Natural killer cell (primary cell): Measurements from ENCODE around the gene PLEKHA7. TPM values are rescaled to one million over a fixed set of nuclear protein-coding genes. Genes with fewer than 3 reads are reported as not detected.

ENCODE experiments used
- ATAC-seq, 3 donors: fragments of 150-1000 bp in 2 of 3; fragments of 200-7000 bp in 1 of 3; cut with Tn5 transposase; 1 replicate in 1 of 3; 2 replicates in 2 of 3; pipeline ENCODE4 v1.10.0; 2021; ENCODE audit warnings: mild to moderate bottlenecking in 2 of 3, moderate library complexity in 2 of 3
- DNase-seq, 2 donors: peaks; one replicate each; pipeline versions ENCODE4 v3.0.0 to v3.0.0-alpha.2; 2013 to 2021; ENCODE audit warnings: mixed read lengths in 1 of 2
- H3K27ac ChIP-seq: one replicate; pipeline ENCODE4 v1.5.1; 2013; ENCODE audit warnings: mild to moderate bottlenecking, low read length
- H3K27me3 ChIP-seq: one replicate; pipeline ENCODE4 v1.6.1; 2013; ENCODE audit warnings: low read length; ENCODE audit not compliant: control insufficient read depth, insufficient read depth
- H3K36me3 ChIP-seq: one replicate; pipeline ENCODE4 v1.6.1; 2013; ENCODE audit warnings: low read length; ENCODE audit not compliant: control insufficient read depth, insufficient read depth
- H3K4me1 ChIP-seq: one replicate; pipeline ENCODE4 v1.6.1; 2013; ENCODE audit warnings: low read length; ENCODE audit not compliant: control insufficient read depth, insufficient read depth
- H3K4me3 ChIP-seq: one replicate; pipeline ENCODE4 v1.5.1; 2013; ENCODE audit warnings: low read length
- H3K9me3 ChIP-seq: one replicate; pipeline ENCODE4 v1.6.1; 2013; ENCODE audit warnings: low read length; ENCODE audit not compliant: control insufficient read depth, insufficient read depth
- H3K27ac Mint-ChIP-seq, 2 donors: one replicate each; pipeline ENCODE4 v1.8.0; 2022; ENCODE audit warnings: mild to moderate bottlenecking in 2 of 2, mixed read lengths in 2 of 2, moderate library complexity in 1 of 2
- H3K27me3 Mint-ChIP-seq, 2 donors: one replicate each; pipeline ENCODE4 v1.8.0; 2022; ENCODE audit warnings: low read depth in 2 of 2, mixed read lengths in 2 of 2
- H3K36me3 Mint-ChIP-seq: one replicate; pipeline ENCODE4 v1.8.0; 2022; ENCODE audit warnings: mixed read lengths
- H3K4me1 Mint-ChIP-seq, 2 donors: one replicate each; pipeline ENCODE4 v1.8.0; 2022; ENCODE audit warnings: mixed read lengths in 2 of 2
- H3K4me3 Mint-ChIP-seq: one replicate; pipeline ENCODE4 v1.8.0; 2022; ENCODE audit warnings: mild to moderate bottlenecking, moderate library complexity, mixed read lengths
- H3K9me3 Mint-ChIP-seq, 2 donors: one replicate each; pipeline ENCODE4 v1.8.0; 2022; ENCODE audit warnings: mixed read lengths in 2 of 2
- CTCF ChIP-seq: fragments of 200-600 bp; IDR thresholded peaks from one replicate; pipeline ENCODE4 v1.8.0; 2022; ENCODE audit warnings: antibody characterized with exemption
- WGBS: methylation state at CpG from one replicate; pipeline ENCODE4 v1.1.7; 2013; ENCODE audit warnings: missing lambda C conversion rate; ENCODE audit not compliant: insufficient coverage; 5-methylcytosine and 5-hydroxymethylcytosine counted together
- intact Hi-C: fragments of 100-400 bp; cut with micrococcal nuclease; formaldehyde crosslinking; loops from one replicate; pipeline ENCODE4 v1.14.2; 2022
- total RNA-seq, 4 donors: library from RNA; stranded (reverse); fragments of 120-200 nt in 1 of 4; gene quantifications; one replicate each; pipeline versions ENCODE4 v1.2.3 to v1.2.4, GENCODE V29; 2013 to 2022

The PLEKHA7 gene
- total RNA-seq, 3 donors from 2014 or later (not counting 1 experiment from before 2014, with no cell fraction given): 1.00 to 2.5 (median 1.3) TPM

GRCh38 chr11:16893456-16894066, 120.7 kb downstream of the PLEKHA7 start:
- H3K4me1 Mint-ChIP-seq: no peaks in the 10 kb centered on the region
- DNase-seq: no peak
- no peak for ATAC-seq
- H3K27ac ChIP-seq: no peak overlapping the region
- H3K27me3 Mint-ChIP-seq: peaks cover 0 to 9% of the 10 kb centered on the region in 2 donors
- H3K4me1 ChIP-seq: no peaks in the 10 kb centered on the region
- H3K9me3 ChIP-seq: no peaks in the 10 kb centered on the region
- no peaks in the 10 kb centered on the region for H3K27me3 ChIP-seq
- intact Hi-C loops: no loop called here
- no peaks in the 10 kb centered on the region for H3K36me3 ChIP-seq
- no peak overlapping the region for H3K4me3 Mint-ChIP-seq
- 94% methylated on average over 4 of the region's 4 CpGs for WGBS
- H3K27ac Mint-ChIP-seq: no peak overlapping the region
- peaks cover 10% of the 10 kb centered on the region for H3K36me3 Mint-ChIP-seq
- no peak overlapping the region for H3K4me3 ChIP-seq
- TF ChIP-seq CTCF: no peak
- peaks cover 2 to 7% of the 10 kb centered on the region in 2 donors for H3K9me3 Mint-ChIP-seq

GRCh38 chr11:16891964-16892363, 122.2 kb downstream of the PLEKHA7 start:
- Mint-ChIP-seq H3K36me3 (peaks cover 10% of the 10 kb centered on the region), H3K9me3 (peaks cover 2 to 7% of the 10 kb centered on the region in 2 donors), H3K4me3 (no peak overlapping the region), H3K27me3 (peaks cover under 1 to 7% of the 10 kb centered on the region in 2 donors), H3K27ac (no peak overlapping the region), H3K4me1 (no peaks in the 10 kb centered on the region)
- H3K4me1 ChIP-seq: no peaks in the 10 kb centered on the region
- H3K36me3 ChIP-seq: no peaks in the 10 kb centered on the region
- no peak for DNase-seq
- intact Hi-C loops: no loop called here
- no peaks in the 10 kb centered on the region for H3K27me3 ChIP-seq
- ATAC-seq: no peak
- no peaks in the 10 kb centered on the region for H3K9me3 ChIP-seq
- H3K4me3 ChIP-seq: no peak overlapping the region
- no peak for TF ChIP-seq CTCF
- H3K27ac ChIP-seq: no peak overlapping the region
- 86% methylated on average over 1 of the region's 1 CpG for WGBS

- 92% methylated on average over 2 of the region's 2 CpGs for WGBS
- no peaks in the 10 kb centered on the region for H3K4me1 ChIP-seq
- no peaks in the 10 kb centered on the region for H3K4me1 Mint-ChIP-seq
Observed at GRCh38 chr11:16891165-16891564, 123.0 kb downstream of the PLEKHA7 start.

More at GRCh38 chr11:16891165-16891564, 123.0 kb downstream of the PLEKHA7 start:
- TF ChIP-seq CTCF: no peak
- H3K36me3 Mint-ChIP-seq: peaks cover 10% of the 10 kb centered on the region
- intact Hi-C loops: no loop called here
- Histone ChIP-seq H3K27me3 (no peaks in the 10 kb centered on the region), H3K4me3 (no peak overlapping the region), H3K36me3 (no peaks in the 10 kb centered on the region), H3K9me3 (no peaks in the 10 kb centered on the region), H3K27ac (no peak overlapping the region)
- ATAC-seq: no peak
- no peak overlapping the region for H3K4me3 Mint-ChIP-seq
- DNase-seq: no peak
- peaks cover 2 to 7% of the 10 kb centered on the region in 2 donors for H3K9me3 Mint-ChIP-seq
- H3K27me3 Mint-ChIP-seq: peaks cover 0 to 6% of the 10 kb centered on the region in 2 donors
- no peak overlapping the region for H3K27ac Mint-ChIP-seq
